Endothelial cell of umbilical vein (primary cell): Measurements from ENCODE around the gene MEI4.

ENCODE experiments used
- CTCF ChIP-seq, 2 donors: IDR thresholded peaks; 1 replicate in 1 of 2; 2 replicates in 1 of 2; pipeline ENCODE4 v1.5.1; 2011; ENCODE audit warnings: low read length in 2 of 2, mild to moderate bottlenecking in 2 of 2, moderate library complexity in 2 of 2, control low read depth in 1 of 2, inconsistent platforms in 1 of 2, low read depth in 1 of 2; ENCODE audit not compliant: insufficient read depth in 1 of 2; ENCODE audit errors: extremely low read depth in 1 of 2
- EZH2 ChIP-seq: IDR thresholded peaks from 2 replicates; pipeline ENCODE4 v1.6.1; 2012; ENCODE audit warnings: borderline replicate concordance, low read depth, mild to moderate bottlenecking, moderate library complexity, low read length, inconsistent platforms; ENCODE audit not compliant: severe bottlenecking
- POLR2A ChIP-seq: IDR thresholded peaks from 2 replicates; pipeline ENCODE4 v1.6.1; 2012; ENCODE audit warnings: low read depth, mild to moderate bottlenecking, control low read depth, low read length
- POLR2AphosphoS5 ChIP-seq: IDR thresholded peaks from 2 replicates; pipeline ENCODE4 v1.6.1; 2012; ENCODE audit warnings: low read depth, mild to moderate bottlenecking, control low read depth, low read length, moderate library complexity; ENCODE audit not compliant: insufficient read depth

GRCh38 chr6:77778527-77778926, 125.7 kb downstream of the MEI4 start:
- TF ChIP-seq CTCF (IDR thresholded peaks at IDR 0.05; ENCODE audit: extremely low read depth in 1 of 2, insufficient read depth in 1 of 2, low read depth in 1 of 2, low read length in 2 of 2) (no peak), POLR2AphosphoS5 (no peak), POLR2A (no peak), EZH2 (no peak)
